ENCODE measurements around the gene C1orf122. TPM values are rescaled to one million over a fixed set of nuclear protein-coding genes. Genes with fewer than 3 reads are reported as not detected.

The C1orf122 gene
- polyA plus RNA-seq, 3 donors = 15.5 to 29.5 (median 22.9) TPM

GRCh38 chr1:37845049-37845646, 37.6 kb downstream of the C1orf122 start:
- peaks cover 80% of the 10 kb centered on the region in 2 donors for H3K4me1 ChIP-seq (ENCODE audit: control insufficient read depth in 1 of 2, insufficient read depth in 2 of 2, low read length in 2 of 2)
- peaks cover 15 to 35% of the 10 kb centered on the region in 2 donors for H3K36me3 ChIP-seq (replicated peaks in 1 of 2; ENCODE audit: control insufficient read depth in 1 of 2, insufficient read depth in 2 of 2, low read length in 2 of 2)
- peak overlapping the region; percentile 65 for H3K4me2 ChIP-seq (replicated peaks; ENCODE audit: extremely low read depth, low read length, poor library complexity, severe bottlenecking)
- H4K20me1 ChIP-seq (ENCODE audit: insufficient read depth, low read length) = peaks cover 24% of the 10 kb centered on the region
- Mint-ChIP-seq H3K27ac (peak overlapping the region in 6 of 7 donors; percentile 92 to 98 (median 94)), H3K36me3 (peaks cover 42 to 60% of the 10 kb centered on the region in 2 donors), H3K4me1 (peaks cover 18% of the 10 kb centered on the region), H3K9me3 (no peaks in the 10 kb centered on the region), H3K27me3 (ENCODE audit: low read depth in 3 of 3) (no peaks in the 10 kb centered on the region), H3K4me3 (peak overlapping the region; percentile 52 to 75)
- H2AFZ ChIP-seq (ENCODE audit: insufficient read depth, low read depth, low read length, poor library complexity, severe bottlenecking) = no peak overlapping the region
- H3K9me3 ChIP-seq (replicated peaks in 1 of 2; ENCODE audit: control insufficient read depth in 1 of 2, insufficient read depth in 1 of 2, low read length in 2 of 2) = no peaks in the 10 kb centered on the region
- H3K79me2 ChIP-seq (ENCODE audit: insufficient read depth, low read length) = peaks cover 98% of the 10 kb centered on the region
- no peaks in the 10 kb centered on the region for H3K27me3 ChIP-seq (ENCODE audit: control insufficient read depth in 2 of 2, insufficient read depth in 2 of 2, low read length in 2 of 2)
- peak overlapping the region; percentile 91 for H3K27ac ChIP-seq (ENCODE audit: low read depth in 1 of 2, low read length in 2 of 2)
- peak in 1 of 3 donors; percentile 64 for DNase-seq
- 74% methylated on average over 4 of the region's 5 CpGs for WGBS (ENCODE audit: insufficient coverage)
- no peak for TF ChIP-seq CTCF (IDR thresholded peaks at IDR 0.05)
- intact Hi-C loops (cut with micrococcal nuclease) = no loop called here
- peak overlapping the region; percentile 39 for H3K9ac ChIP-seq (ENCODE audit: insufficient read depth, low read length, poor library complexity, severe bottlenecking)
- H3K4me3 ChIP-seq (replicated peaks in 1 of 3; ENCODE audit: low read depth in 2 of 3, low read length in 3 of 3) = peak overlapping the region in 2 of 3 experiments; percentile 2 to 61

GRCh38 chr1:37845786-37846185, 38.2 kb downstream of the C1orf122 start:
- Histone ChIP-seq H3K79me2 (ENCODE audit: insufficient read depth, low read length) (peaks cover 98% of the 10 kb centered on the region), H3K4me2 (replicated peaks; ENCODE audit: extremely low read depth, low read length, poor library complexity, severe bottlenecking) (peak overlapping the region; percentile 65), H3K27ac (ENCODE audit: low read depth in 1 of 2, low read length in 2 of 2) (peak overlapping the region; percentile 91), H3K4me3 (replicated peaks in 1 of 3; ENCODE audit: low read depth in 2 of 3, low read length in 3 of 3) (peak overlapping the region in 2 of 3 experiments; percentile 2 to 61), H3K27me3 (ENCODE audit: control insufficient read depth in 2 of 2, insufficient read depth in 2 of 2, low read length in 2 of 2) (no peaks in the 10 kb centered on the region), H2AFZ (ENCODE audit: insufficient read depth, low read depth, low read length, poor library complexity, severe bottlenecking) (no peak overlapping the region), H3K9me3 (replicated peaks in 1 of 2; ENCODE audit: control insufficient read depth in 1 of 2, insufficient read depth in 1 of 2, low read length in 2 of 2) (no peaks in the 10 kb centered on the region), H3K9ac (ENCODE audit: insufficient read depth, low read length, poor library complexity, severe bottlenecking) (peak overlapping the region; percentile 39), H3K4me1 (ENCODE audit: control insufficient read depth in 1 of 2, insufficient read depth in 2 of 2, low read length in 2 of 2) (peaks cover 87% of the 10 kb centered on the region in 2 donors), H3K36me3 (replicated peaks in 1 of 2; ENCODE audit: control insufficient read depth in 1 of 2, insufficient read depth in 2 of 2, low read length in 2 of 2) (peaks cover 10 to 29% of the 10 kb centered on the region in 2 donors), H4K20me1 (ENCODE audit: insufficient read depth, low read length) (peaks cover 20% of the 10 kb centered on the region)
- no peak for TF ChIP-seq CTCF (IDR thresholded peaks at IDR 0.05)
- DNase-seq = peak; percentile 39 to 91 (median 83)
- Mint-ChIP-seq H3K9me3 (no peaks in the 10 kb centered on the region), H3K4me1 (peaks cover 18% of the 10 kb centered on the region), H3K4me3 (peak overlapping the region; percentile 54 to 75), H3K27me3 (ENCODE audit: low read depth in 3 of 3) (no peaks in the 10 kb centered on the region), H3K27ac (peak overlapping the region in 6 of 7 donors; percentile 92 to 98 (median 94)), H3K36me3 (peaks cover 36 to 53% of the 10 kb centered on the region in 2 donors)
- intact Hi-C loops (cut with micrococcal nuclease) = no loop called here
- WGBS (ENCODE audit: insufficient coverage) = no CpG with 5 or more reads among the region's 3 CpGs
